Heart right ventricle (tissue), 16 donors: ENCODE measurements around the gene RBM14. TPM values are rescaled to one million over a fixed set of nuclear protein-coding genes. Genes with fewer than 3 reads are reported as not detected.
"Not testable (repeated sequence)": the region's sequence is repeated elsewhere in the genome, so short reads cannot be mapped to it uniquely, and the experiment has no call there.

Experiments
- ATAC-seq, 8 donors: fragments of 200-7000 bp; cut with Tn5 transposase; one replicate each; pipeline ENCODE4 v1.9.1; 2020; ENCODE audit warnings: mild to moderate bottlenecking in 8 of 8, moderate library complexity in 8 of 8, moderate number of reproducible peaks in 1 of 8
- DNase-seq, 2 donors: peaks; one replicate each; pipeline ENCODE4 v3.0.0-alpha.2; 2020
- H3K27ac ChIP-seq, 10 donors: fragments of 200-600 bp; sonication (generic) in 2 of 10; one replicate each; pipeline versions ENCODE4 v1.5.0 to v1.8.0; 2020 to 2022; ENCODE audit warnings: mild to moderate bottlenecking in 3 of 10
- H3K27me3 ChIP-seq, 7 donors: fragments of 200-600 bp; one replicate each; pipeline ENCODE4 v1.8.0; 2021 to 2022; ENCODE audit warnings: mild to moderate bottlenecking in 2 of 7
- H3K36me3 ChIP-seq, 9 donors: fragments of 200-600 bp; sonication (generic) in 1 of 9; one replicate each; pipeline versions ENCODE4 v1.5.0 to v1.8.0; 2020 to 2022; ENCODE audit warnings: mild to moderate bottlenecking in 2 of 9
- H3K4me1 ChIP-seq, 9 donors: fragments of 200-600 bp; sonication (generic) in 1 of 9; one replicate each; pipeline versions ENCODE4 v1.5.0 to v1.8.0; 2020 to 2022; ENCODE audit warnings: mild to moderate bottlenecking in 4 of 9
- H3K4me3 ChIP-seq, 10 donors: fragments of 200-600 bp; sonication (generic) in 2 of 10; one replicate each; pipeline versions ENCODE4 v1.5.0 to v1.8.0; 2020 to 2022; ENCODE audit warnings: mild to moderate bottlenecking in 7 of 10, moderate library complexity in 2 of 10
- H3K9me3 ChIP-seq, 11 donors: fragments of 200-600 bp in 10 of 11; sonication (generic) in 2 of 11; one replicate each; pipeline versions ENCODE4 v1.5.0 to v1.8.0; 2013 to 2022; ENCODE audit warnings: mild to moderate bottlenecking in 2 of 11, control low read depth in 1 of 11, moderate library complexity in 1 of 11
- WGBS, 2 donors: extraction: QIAGEN DNeasy Blood & Tissue Kit; methylation state at CpG; one replicate each; pipeline ENCODE4 v1.1.7; 2013; ENCODE audit warnings: inconsistent platforms in 1 of 2; 5-methylcytosine and 5-hydroxymethylcytosine counted together
- intact Hi-C, 10 donors: fragments of 100-400 bp; cut with DNase I; formaldehyde crosslinking; loops; one replicate each; pipeline versions ENCODE4 v1.11.1 to v1.14.2; 2022
- polyA plus RNA-seq, 2 donors: library from polyadenylated mRNA; stranded (reverse); fragments of 200-250 nt; gene quantifications; one replicate each; pipeline ENCODE4 v1.2.3, GENCODE V29; 2013
- total RNA-seq, 10 donors: library from RNA; stranded (reverse); fragmentation: NEBNext Ultra II Directional in 3 of 10; extraction: Animal tissue kit (Norgen Biotek cat#: 25700) in 3 of 10; gene quantifications; one replicate each; pipeline versions ENCODE4 v1.2.1 to v1.2.4, GENCODE V29; 2021 to 2023
- TF ChIP-seq, protein P1 (sequence below), 9 donors: fragments of 200-600 bp; sonication (generic) in 2 of 9; IDR thresholded peaks; one replicate each; pipeline versions ENCODE4 v1.5.0 to v1.8.0; 2021 to 2022; ENCODE audit warnings: antibody characterized with exemption in 9 of 9, mild to moderate bottlenecking in 5 of 9, moderate library complexity in 1 of 9
- donor health status: Arrhythmogenic right ventricular cardiomyopathy.
- donor health status: ischemic (EF 13 %, LVEDD 7.1; RV severe dilation, severe dysfunction).
- donor health status: healthy with polysubstance abuse.
- donor health status: DM: no; HTN: yes; CAD: no.
- donor health status: DM: no; HTN: no; CAD: no.
- donor health status: ischemic (EF 25% LVEDD 6.9; RV normal size, moderate dysfunction).
- donor health status: ischemic (EF 25% LVEDD 5.7; RV mildly dilated, moderate dysfunction).
- donor health status: healthy.
- donor health status: DM: yes; HTN: yes; CAD: no.
- donor health status: Ischemic cardiomyopathy.
- donor health status: ischemic (EF 35%, LVEDD 5.7; RV mildly dilated, moderate dysfunction).
- donor health status: nonischemic (EF 11% LVEDD 7.7; RV severe dilation, severe dysfunction).
- donor health status: DM: yes; HTN: yes; CAD: no.
- donor health status: PGD.
- donor health status: ischemic (EF 29% LVEDD 5.4; RV normal size, mild dysfunction).
- donor health status: nonischemic (EF 23%, LVEDD 6.1; RV moderate dilation, normal function).

RBM14 gene
- total and polyA plus RNA-seq, 12 donors = 16.2 to 49.7 (median 28.3) TPM

DNA sequence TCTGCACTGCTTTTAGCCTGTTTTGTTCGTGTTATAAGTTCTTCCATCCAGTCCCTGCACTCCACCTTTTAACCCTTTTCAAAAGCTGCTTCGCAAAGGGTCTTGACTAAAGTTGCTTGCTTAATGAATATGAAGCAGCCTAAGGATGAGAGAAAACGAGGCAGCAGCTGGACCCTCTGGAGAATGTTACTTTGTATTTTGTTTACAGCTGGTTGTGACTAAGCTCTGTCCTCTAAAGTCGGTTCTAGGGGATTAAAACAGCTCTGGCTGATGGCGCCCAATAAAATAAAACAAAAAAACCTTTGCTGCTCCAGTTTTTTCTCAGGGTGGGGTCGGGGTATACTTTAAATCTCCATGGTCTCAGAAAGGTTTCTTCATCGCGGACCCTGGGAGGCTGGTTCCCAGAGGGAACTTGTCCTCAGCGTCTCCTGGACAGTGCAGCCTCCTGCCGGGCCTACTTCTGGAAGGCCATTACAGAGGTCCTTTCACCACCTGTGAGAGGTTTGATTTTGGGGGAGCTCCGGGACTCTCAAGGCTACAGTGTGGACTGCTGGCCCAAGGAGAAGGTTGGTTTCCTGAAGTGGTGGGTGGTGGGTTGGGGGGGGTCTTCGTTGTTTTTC lies 21.2 kb downstream of the RBM14 start:
- intact Hi-C loops = loop anchor here in 5 of 10 donors (2.0 to 5.0 kb wide), 3 partner anchors 21 to 45 kb away; partner anchors contain the start of genes CCDC87 (in 2 of the 5), CCS (in 2 of the 5), RBM14 (in 2 of the 5) and RBM4B (in 2 of the 5)
- DNase-seq = no peak

GRCh38 chr11:66638177-66639065 lies 22.0 kb downstream of the RBM14 start, which contains the start of gene RBM4:
Gene RBM4 (plus strand): TSS chr11:66638703. CDS start chr11:66639712, 1,009 bp downstream.
- Histone ChIP-seq H3K4me3 (peak within 1 kb of the TSS; percentile 53 to 93 (median 78)), H3K36me3 (peaks cover 0 to 58% (median 15%) of the 10 kb centered on the region in 9 donors), H3K9me3 (no peaks in the 10 kb centered on the region), H3K27ac (peak within 1 kb of the TSS; percentile 64 to 94 (median 89)), H3K27me3 (no peaks in the 10 kb centered on the region), H3K4me1 (peaks cover 14 to 68% (median 52%) of the 10 kb centered on the region in 9 donors)
- WGBS, 2 donors = 0% methylated on average over 63 of the region's 63 CpGs
- peak; percentile 95 to 100 (median 98) for ATAC-seq
- TF ChIP-seq, protein P1, sequence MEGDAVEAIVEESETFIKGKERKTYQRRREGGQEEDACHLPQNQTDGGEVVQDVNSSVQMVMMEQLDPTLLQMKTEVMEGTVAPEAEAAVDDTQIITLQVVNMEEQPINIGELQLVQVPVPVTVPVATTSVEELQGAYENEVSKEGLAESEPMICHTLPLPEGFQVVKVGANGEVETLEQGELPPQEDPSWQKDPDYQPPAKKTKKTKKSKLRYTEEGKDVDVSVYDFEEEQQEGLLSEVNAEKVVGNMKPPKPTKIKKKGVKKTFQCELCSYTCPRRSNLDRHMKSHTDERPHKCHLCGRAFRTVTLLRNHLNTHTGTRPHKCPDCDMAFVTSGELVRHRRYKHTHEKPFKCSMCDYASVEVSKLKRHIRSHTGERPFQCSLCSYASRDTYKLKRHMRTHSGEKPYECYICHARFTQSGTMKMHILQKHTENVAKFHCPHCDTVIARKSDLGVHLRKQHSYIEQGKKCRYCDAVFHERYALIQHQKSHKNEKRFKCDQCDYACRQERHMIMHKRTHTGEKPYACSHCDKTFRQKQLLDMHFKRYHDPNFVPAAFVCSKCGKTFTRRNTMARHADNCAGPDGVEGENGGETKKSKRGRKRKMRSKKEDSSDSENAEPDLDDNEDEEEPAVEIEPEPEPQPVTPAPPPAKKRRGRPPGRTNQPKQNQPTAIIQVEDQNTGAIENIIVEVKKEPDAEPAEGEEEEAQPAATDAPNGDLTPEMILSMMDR (IDR thresholded peaks at IDR 0.05) = peak in 4 of 9 donors; percentile 3 to 44 (median 12)
- intact Hi-C loops = loop anchor here in 5 of 10 donors (2.0 to 5.0 kb wide), 3 partner anchors 22 to 46 kb away; partner anchors contain the start of genes CCDC87 (in 2 of the 5), CCS (in 2 of the 5), RBM14 (in 2 of the 5) and RBM4B (in 2 of the 5)
- DNase-seq = peak; percentile 93 to 100

More for the DNA sequence above, 21.2 kb downstream of the RBM14 start:
- H3K4me1 ChIP-seq = peaks cover 14 to 61% (median 45%) of the 10 kb centered on the region in 9 donors
- peak in 5 of 8 donors; percentile 0 to 23 (median 1) for ATAC-seq
- peaks cover 0 to 56% (median 15%) of the 10 kb centered on the region in 9 donors for H3K36me3 ChIP-seq
- peak overlapping the region; percentile 29 to 93 (median 76) for H3K4me3 ChIP-seq
- no peaks in the 10 kb centered on the region for H3K27me3 ChIP-seq
- H3K9me3 ChIP-seq = no peaks in the 10 kb centered on the region
- TF ChIP-seq, protein P1 (IDR thresholded peaks at IDR 0.05) = no peak
- H3K27ac ChIP-seq = peak overlapping the region in 9 of 10 donors; percentile 44 to 92 (median 64)
- 36 to 41% methylated on average over 12 of the region's 12 CpGs for WGBS, 2 donors

DNA sequence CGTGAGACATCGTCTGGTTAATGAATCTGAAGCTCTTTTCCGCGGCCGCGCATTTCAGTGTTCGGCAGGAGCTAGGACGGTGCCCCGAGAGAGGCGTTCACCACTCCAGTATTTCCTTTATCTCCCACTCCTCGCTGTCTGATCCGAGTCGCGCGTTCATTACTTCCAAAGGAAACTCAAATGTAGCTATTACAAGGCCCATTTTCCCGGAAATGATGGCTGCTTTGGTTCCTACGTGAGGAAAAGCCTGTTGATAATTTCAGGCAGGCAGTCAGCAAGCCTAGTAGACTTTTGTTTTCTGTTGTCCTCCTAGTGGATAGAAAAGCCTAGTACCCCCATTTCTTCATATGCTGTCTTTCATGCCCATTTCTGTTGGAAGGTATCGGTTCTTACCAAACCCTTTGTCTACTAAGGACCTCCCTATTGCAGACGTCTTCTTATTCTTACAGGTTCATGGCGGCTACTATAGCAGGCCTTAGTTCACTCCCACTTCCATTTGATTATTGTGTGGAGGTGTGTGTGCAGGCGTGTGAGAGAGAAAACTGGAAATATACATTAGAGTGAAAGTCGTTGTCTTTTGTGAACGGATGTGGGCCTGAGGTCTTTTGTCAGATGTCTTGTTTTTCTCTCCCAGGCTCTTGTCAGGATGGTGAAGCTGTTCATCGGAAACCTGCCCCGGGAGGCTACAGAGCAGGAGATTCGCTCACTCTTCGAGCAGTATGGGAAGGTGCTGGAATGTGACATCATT lies 22.8 kb downstream of the RBM14 start:
- DNase-seq (peak in 1 of 2 donors; percentile 16), ATAC-seq (peak in 6 of 8 donors; percentile 0 to 14 (median 5))
- TF ChIP-seq, protein P1 (IDR thresholded peaks at IDR 0.05) = peak in 1 of 9 donors; percentile 7
- Histone ChIP-seq H3K9me3 (no peaks in the 10 kb centered on the region), H3K36me3 (peaks cover 0 to 58% (median 22%) of the 10 kb centered on the region in 9 donors), H3K4me3 (peak overlapping the region; percentile 53 to 93 (median 78)), H3K27ac (peak overlapping the region; percentile 64 to 94 (median 89)), H3K4me1 (peaks cover 21 to 76% (median 61%) of the 10 kb centered on the region in 9 donors), H3K27me3 (no peaks in the 10 kb centered on the region)
- intact Hi-C loops = loop anchor here in 5 of 10 donors (2.0 to 5.0 kb wide), 3 partner anchors 22 to 46 kb away; partner anchors contain the start of genes CCDC87 (in 2 of the 5), CCS (in 2 of the 5), RBM14 (in 2 of the 5) and RBM4B (in 2 of the 5)
- WGBS, 2 donors = 3% methylated on average over 27 of the region's 27 CpGs

DNA sequence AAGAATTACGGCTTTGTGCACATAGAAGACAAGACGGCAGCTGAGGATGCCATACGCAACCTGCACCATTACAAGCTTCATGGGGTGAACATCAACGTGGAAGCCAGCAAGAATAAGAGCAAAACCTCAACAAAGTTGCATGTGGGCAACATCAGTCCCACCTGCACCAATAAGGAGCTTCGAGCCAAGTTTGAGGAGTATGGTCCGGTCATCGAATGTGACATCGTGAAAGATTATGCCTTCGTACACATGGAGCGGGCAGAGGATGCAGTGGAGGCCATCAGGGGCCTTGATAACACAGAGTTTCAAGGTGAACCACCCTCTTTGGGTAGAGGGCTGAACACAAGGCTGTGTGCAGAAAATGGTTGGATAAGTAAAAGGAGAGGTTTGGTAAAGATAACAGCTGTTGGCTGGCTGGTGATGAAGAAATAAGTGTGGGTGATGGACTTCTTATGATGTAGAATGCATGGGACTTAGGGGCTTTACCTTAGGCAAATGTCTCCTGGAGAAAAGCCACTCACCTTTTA lies 23.4 kb downstream of the RBM14 start:
- peaks cover 24 to 83% (median 67%) of the 10 kb centered on the region in 9 donors for H3K4me1 ChIP-seq
- peak overlapping the region in 2 of 10 donors; percentile 19 to 94 for H3K27ac ChIP-seq
- H3K36me3 ChIP-seq = peaks cover 0 to 58% (median 29%) of the 10 kb centered on the region in 9 donors
- 56 to 65% methylated on average over 8 of the region's 10 CpGs for WGBS, 2 donors
- peak overlapping the region in 9 of 10 donors; percentile 53 to 93 (median 76) for H3K4me3 ChIP-seq
- not testable (repeated sequence) for H3K9me3 ChIP-seq, ATAC-seq, H3K27me3 ChIP-seq, DNase-seq
- intact Hi-C loops = loop anchor here in 7 of 10 donors (2.0 to 5.0 kb wide), 3 partner anchors 23 to 47 kb away; partner anchors contain the start of genes RBM4B (in 4 of the 7), CCDC87 (in 2 of the 7), CCS (in 2 of the 7) and RBM14 (in 2 of the 7)
